Mucosa of rectum (tissue), 2 donors: ENCODE results near the gene ANO7.

Experiments used
- H3K27ac ChIP-seq, 2 donors: one replicate each; pipeline ENCODE4 v1.7.0; 2013; ENCODE audit warnings: inconsistent platforms in 2 of 2, low read depth in 2 of 2, low read length in 2 of 2
- H3K27me3 ChIP-seq, 2 donors: one replicate each; pipeline ENCODE4 v1.7.0; 2013; ENCODE audit warnings: low read length in 2 of 2; ENCODE audit not compliant: control insufficient read depth in 2 of 2, insufficient read depth in 2 of 2
- H3K36me3 ChIP-seq, 2 donors: one replicate each; pipeline ENCODE4 v1.7.0; 2013; ENCODE audit warnings: low read length in 2 of 2; ENCODE audit not compliant: control insufficient read depth in 2 of 2, insufficient read depth in 2 of 2
- H3K4me1 ChIP-seq, 2 donors: one replicate each; pipeline ENCODE4 v1.7.0; 2013; ENCODE audit warnings: low read length in 2 of 2, mild to moderate bottlenecking in 1 of 2; ENCODE audit not compliant: control insufficient read depth in 2 of 2, insufficient read depth in 2 of 2
- H3K4me3 ChIP-seq, 2 donors: one replicate each; pipeline ENCODE4 v1.7.0; 2013; ENCODE audit warnings: low read length in 2 of 2
- H3K9ac ChIP-seq, 2 donors: one replicate each; pipeline ENCODE4 v1.7.0; 2013; ENCODE audit warnings: low read length in 2 of 2, low read depth in 1 of 2, mild to moderate bottlenecking in 1 of 2
- H3K9me3 ChIP-seq, 2 donors: one replicate each; pipeline ENCODE4 v1.7.0; 2013; ENCODE audit warnings: low read length in 2 of 2; ENCODE audit not compliant: control insufficient read depth in 2 of 2
- donor health status: healthy.
- donor health status: Normal muscosa, but diverticular disease.

Gene ANO7

DNA sequence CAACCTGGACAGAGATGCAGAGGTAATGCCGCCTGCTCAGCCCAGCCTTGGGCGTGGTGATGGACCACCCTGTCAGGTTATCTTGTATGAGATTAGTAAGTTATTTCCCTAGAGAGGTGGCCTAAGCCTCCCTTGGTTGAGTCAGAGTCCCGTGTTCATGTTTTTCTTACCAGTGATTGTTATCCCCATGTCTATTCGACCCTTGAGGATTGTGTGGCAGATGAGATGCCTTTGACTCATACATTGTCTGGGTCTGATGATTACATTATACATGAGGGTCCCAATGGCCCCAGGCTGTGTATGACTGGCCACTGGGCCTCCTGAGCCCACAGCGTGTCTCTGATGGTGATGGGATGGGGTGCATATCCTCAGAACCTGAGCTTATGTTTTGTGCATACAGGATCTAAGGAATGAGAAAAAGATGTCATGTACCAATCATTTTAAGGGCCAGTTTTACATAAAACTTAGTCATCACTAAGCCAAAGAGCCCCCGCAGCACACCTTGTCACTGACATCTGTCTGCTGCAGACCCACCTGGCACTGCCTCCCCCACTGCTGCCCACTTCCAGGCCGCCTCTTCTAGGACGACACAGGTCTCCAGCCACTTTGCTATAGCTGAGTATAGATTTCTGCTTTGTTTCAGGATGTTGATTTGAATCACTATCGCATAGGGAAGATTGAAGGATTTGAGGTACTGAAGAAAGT, 30.5 kb upstream of the ANO7 start:
- H3K9me3 ChIP-seq = no peaks in the 10 kb centered on the region
- H3K9ac ChIP-seq = no peak overlapping the region
- H3K4me1 ChIP-seq = no peaks in the 10 kb centered on the region
- peaks cover 42 to 44% of the 10 kb centered on the region in 2 donors for H3K36me3 ChIP-seq
- no peaks in the 10 kb centered on the region for H3K27me3 ChIP-seq
- no peak overlapping the region for H3K27ac ChIP-seq
- H3K4me3 ChIP-seq = no peak overlapping the region

DNA sequence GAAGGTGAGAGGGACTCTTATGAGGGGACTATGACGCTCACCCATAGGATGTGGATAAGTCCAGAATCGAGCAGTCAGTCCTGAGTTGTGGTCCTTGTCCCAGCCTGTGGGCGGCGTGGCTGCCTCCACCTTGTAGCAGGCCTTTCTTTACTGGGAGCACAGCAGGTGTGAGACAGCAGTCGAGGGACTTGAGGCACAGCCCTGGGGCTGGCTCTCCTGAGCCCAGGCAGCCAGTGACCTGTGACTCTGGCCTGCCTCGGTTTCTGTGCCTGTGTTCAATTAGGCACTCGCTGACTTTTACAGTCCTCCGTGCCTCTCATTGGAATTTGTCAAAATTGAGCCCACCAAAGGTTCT, 30.0 kb upstream of the ANO7 start:
- Histone ChIP-seq H3K27me3 (no peaks in the 10 kb centered on the region), H3K36me3 (peaks cover 40 to 45% of the 10 kb centered on the region in 2 donors), H3K27ac (no peak overlapping the region), H3K4me1 (no peaks in the 10 kb centered on the region), H3K4me3 (no peak overlapping the region), H3K9ac (no peak overlapping the region), H3K9me3 (no peaks in the 10 kb centered on the region)

DNA sequence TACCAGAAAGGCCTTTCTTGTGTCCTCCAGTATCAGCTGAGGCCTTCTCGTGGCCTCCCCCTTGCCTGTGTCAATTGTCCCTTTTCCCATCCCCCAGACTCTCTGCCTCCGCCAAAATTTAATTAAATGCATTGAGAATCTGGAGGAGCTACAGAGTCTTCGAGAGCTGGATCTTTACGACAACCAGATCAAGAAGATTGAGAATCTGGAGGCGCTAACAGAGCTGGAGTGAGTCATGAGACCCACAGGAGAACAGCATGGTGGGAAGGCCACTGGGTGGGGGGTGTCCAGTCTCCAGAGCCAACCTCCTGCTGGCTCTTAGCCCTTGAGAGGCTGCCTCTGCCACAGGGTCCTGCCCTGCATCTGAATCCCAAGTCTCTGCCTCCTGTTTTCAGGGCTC, 29.4 kb upstream of the ANO7 start:
- peaks cover 39 to 49% of the 10 kb centered on the region in 2 donors for H3K36me3 ChIP-seq
- H3K27me3 ChIP-seq = no peaks in the 10 kb centered on the region
- H3K4me3 ChIP-seq = no peak overlapping the region
- H3K27ac ChIP-seq = no peak overlapping the region
- no peaks in the 10 kb centered on the region for H3K9me3 ChIP-seq
- no peaks in the 10 kb centered on the region for H3K4me1 ChIP-seq
- no peak overlapping the region for H3K9ac ChIP-seq

DNA sequence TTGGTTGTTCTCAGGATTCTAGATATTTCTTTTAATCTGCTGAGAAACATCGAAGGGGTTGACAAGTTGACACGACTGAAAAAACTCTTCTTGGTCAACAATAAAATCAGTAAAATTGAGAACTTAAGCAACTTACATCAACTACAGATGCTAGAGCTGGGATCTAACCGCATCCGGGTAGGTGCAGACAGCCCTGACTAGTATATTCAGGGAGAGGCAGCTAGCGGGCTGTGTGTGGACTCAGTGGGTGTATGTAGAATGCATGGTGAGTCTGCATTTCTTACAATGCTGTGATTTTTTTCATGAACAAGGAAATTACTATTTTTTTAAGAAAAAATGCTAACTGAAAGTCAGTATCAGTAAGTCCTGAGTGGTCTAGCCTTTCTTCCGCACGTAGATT, 28.2 kb upstream of the ANO7 start:
- H3K4me1 ChIP-seq = no peaks in the 10 kb centered on the region
- no peaks in the 10 kb centered on the region for H3K9me3 ChIP-seq
- no peak overlapping the region for H3K27ac ChIP-seq
- H3K9ac ChIP-seq = no peak overlapping the region
- H3K36me3 ChIP-seq = peaks cover 40 to 52% of the 10 kb centered on the region in 2 donors
- no peak overlapping the region for H3K4me3 ChIP-seq
- H3K27me3 ChIP-seq = no peaks in the 10 kb centered on the region

GRCh38 chr2:241161646-241162281, 26.7 kb upstream of the ANO7 start:
- peak overlapping the region; percentile 17 to 38 for H3K27ac ChIP-seq
- H3K4me1 ChIP-seq = no peaks in the 10 kb centered on the region
- no peak overlapping the region for H3K9ac ChIP-seq
- no peaks in the 10 kb centered on the region for H3K9me3 ChIP-seq
- H3K4me3 ChIP-seq = no peak overlapping the region
- H3K36me3 ChIP-seq = peaks cover 45 to 59% of the 10 kb centered on the region in 2 donors
- H3K27me3 ChIP-seq = no peaks in the 10 kb centered on the region

DNA sequence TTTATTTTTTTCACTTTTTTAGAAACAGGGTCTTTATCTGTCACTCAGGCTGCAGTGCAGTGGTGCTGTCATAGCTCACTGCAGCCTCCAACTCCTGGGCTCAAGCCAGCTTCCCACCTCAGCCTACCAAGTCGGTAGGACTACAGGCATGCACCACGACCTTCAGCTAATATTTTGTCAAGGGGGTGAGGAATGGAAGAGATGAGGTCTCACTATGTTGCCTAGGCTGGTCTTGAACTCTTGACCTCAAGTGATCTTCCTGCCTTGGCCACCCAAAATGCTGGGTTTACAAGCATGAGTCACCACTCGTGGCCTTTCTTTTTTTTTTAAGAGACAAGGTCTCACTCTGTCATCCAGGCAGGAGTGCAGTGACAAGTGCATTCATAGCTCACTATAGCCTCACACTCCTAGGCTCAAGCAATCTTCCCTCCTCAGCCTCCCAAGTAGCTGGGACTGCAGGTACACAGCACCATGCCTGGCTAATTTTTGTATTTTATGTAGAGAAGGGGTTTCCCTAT, 24.8 kb upstream of the ANO7 start:
- no peaks in the 10 kb centered on the region for H3K27me3 ChIP-seq
- no peak overlapping the region for H3K9ac ChIP-seq
- no peak overlapping the region for H3K27ac ChIP-seq
- H3K36me3 ChIP-seq = peaks cover 43 to 61% of the 10 kb centered on the region in 2 donors
- H3K9me3 ChIP-seq = no peaks in the 10 kb centered on the region
- no peaks in the 10 kb centered on the region for H3K4me1 ChIP-seq
- no peak overlapping the region for H3K4me3 ChIP-seq

GRCh38 chr2:241168366-241168765, 20.1 kb upstream of the ANO7 start:
- H3K4me1 ChIP-seq = no peaks in the 10 kb centered on the region
- no peak overlapping the region for H3K9ac ChIP-seq
- H3K27me3 ChIP-seq = no peaks in the 10 kb centered on the region
- no peak overlapping the region for H3K27ac ChIP-seq
- H3K9me3 ChIP-seq = peaks cover 0 to 3% of the 10 kb centered on the region in 2 donors
- peaks cover 54 to 65% of the 10 kb centered on the region in 2 donors for H3K36me3 ChIP-seq
- no peak overlapping the region for H3K4me3 ChIP-seq

- no peak overlapping the region for H3K4me3 ChIP-seq
- H3K27me3 ChIP-seq = no peaks in the 10 kb centered on the region
- H3K9me3 ChIP-seq = peaks cover 0 to 3% of the 10 kb centered on the region in 2 donors
- H3K36me3 ChIP-seq = peaks cover 44 to 47% of the 10 kb centered on the region in 2 donors
- H3K27ac ChIP-seq = no peak overlapping the region
- H3K4me1 ChIP-seq = no peaks in the 10 kb centered on the region
- no peak overlapping the region for H3K9ac ChIP-seq
These were observed 14.9 kb upstream of the ANO7 start for GRCh38 chr2:241173557-241173956.

DNA sequence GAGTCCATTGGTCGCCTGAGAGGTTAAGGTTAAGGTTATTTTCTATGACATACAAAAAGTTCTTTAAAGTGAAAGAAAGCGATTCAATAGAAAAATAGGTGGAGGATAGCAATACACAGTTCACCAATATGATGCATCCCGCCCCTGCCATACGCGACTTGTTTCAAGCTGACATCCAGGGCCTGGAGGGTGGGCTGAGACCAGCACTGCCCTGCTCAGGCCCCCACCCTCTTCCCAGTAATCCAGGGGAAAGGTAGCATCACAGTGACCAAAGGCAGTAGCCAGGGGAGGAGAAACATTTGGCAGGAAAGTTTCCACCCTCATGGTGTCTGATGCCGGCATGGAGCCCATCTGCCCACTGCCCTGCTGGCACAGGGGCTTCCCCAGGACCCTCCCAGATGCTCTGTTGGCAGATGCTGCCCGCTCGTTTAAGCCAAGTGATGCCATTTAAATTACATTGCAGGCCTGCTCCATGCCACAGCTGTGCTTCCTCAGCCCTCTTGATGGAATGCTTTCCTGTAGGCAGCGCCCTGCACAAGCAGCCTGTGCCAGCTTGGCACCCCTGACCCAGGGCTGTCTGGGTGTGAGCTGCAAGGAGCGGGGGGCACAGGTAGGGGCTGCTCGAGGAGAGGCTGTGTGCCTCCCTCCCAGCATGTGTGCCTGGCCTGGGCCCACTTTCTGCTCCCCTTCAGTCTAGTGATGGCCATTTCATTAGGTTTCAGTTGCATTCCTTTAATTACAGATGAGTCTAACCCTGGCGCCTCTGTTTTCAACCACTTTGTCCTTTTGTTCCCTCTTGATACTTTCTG, 10.7 kb upstream of the ANO7 start:
- Histone ChIP-seq H3K27me3 (no peaks in the 10 kb centered on the region), H3K9me3 (no peaks in the 10 kb centered on the region), H3K36me3 (peaks cover 18 to 33% of the 10 kb centered on the region in 2 donors), H3K4me1 (no peaks in the 10 kb centered on the region), H3K27ac (no peak overlapping the region), H3K9ac (no peak overlapping the region), H3K4me3 (no peak overlapping the region)

DNA sequence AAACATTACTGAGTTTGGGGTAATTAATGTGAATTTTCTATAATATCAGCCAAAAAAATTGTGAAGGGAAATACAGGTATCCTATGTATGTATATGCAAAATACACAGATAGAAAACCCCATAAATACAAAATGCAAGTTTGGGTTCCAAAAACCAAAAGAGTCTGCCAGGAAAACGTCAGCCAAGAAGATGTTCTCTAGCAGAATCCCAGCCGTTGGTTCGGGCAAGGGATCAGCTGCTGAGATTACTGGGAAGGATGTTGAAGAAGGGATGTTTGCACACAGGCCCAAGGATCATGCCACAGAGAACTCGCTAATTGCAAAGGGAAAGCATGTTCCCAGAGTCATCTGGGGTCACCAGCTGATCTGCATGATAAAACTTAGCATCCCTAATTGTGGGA, 9.5 kb upstream of the ANO7 start:
- Histone ChIP-seq H3K27me3 (no peaks in the 10 kb centered on the region), H3K36me3 (peaks cover 24 to 40% of the 10 kb centered on the region in 2 donors), H3K4me3 (no peak overlapping the region), H3K9me3 (no peaks in the 10 kb centered on the region), H3K9ac (no peak overlapping the region), H3K27ac (no peak overlapping the region), H3K4me1 (no peaks in the 10 kb centered on the region)
